Stimulated activated CD8-positive, alpha-beta memory T cell treated with anti-CD3 and anti-CD28 coated beads, Interleukin-12 subunit alpha, Interleukin-12 subunit beta, amount 100 ng/mL, for 24 hours (primary cell): Measurements from ENCODE around the gene CCNG1.
A peak's percentile ranks its signal among the peaks of the same experiment; 100 is the strongest.
"Not testable (repeated sequence)": the region's sequence is repeated elsewhere in the genome, so short reads cannot be mapped to it uniquely, and the experiment has no call there.

Experiments used
- DNase-seq: peaks from one replicate; pipeline ENCODE4 v3.0.0-alpha.2; 2020; ENCODE audit errors: extremely low read depth

Gene CCNG1, protein sequence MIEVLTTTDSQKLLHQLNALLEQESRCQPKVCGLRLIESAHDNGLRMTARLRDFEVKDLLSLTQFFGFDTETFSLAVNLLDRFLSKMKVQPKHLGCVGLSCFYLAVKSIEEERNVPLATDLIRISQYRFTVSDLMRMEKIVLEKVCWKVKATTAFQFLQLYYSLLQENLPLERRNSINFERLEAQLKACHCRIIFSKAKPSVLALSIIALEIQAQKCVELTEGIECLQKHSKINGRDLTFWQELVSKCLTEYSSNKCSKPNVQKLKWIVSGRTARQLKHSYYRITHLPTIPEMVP

DNA sequence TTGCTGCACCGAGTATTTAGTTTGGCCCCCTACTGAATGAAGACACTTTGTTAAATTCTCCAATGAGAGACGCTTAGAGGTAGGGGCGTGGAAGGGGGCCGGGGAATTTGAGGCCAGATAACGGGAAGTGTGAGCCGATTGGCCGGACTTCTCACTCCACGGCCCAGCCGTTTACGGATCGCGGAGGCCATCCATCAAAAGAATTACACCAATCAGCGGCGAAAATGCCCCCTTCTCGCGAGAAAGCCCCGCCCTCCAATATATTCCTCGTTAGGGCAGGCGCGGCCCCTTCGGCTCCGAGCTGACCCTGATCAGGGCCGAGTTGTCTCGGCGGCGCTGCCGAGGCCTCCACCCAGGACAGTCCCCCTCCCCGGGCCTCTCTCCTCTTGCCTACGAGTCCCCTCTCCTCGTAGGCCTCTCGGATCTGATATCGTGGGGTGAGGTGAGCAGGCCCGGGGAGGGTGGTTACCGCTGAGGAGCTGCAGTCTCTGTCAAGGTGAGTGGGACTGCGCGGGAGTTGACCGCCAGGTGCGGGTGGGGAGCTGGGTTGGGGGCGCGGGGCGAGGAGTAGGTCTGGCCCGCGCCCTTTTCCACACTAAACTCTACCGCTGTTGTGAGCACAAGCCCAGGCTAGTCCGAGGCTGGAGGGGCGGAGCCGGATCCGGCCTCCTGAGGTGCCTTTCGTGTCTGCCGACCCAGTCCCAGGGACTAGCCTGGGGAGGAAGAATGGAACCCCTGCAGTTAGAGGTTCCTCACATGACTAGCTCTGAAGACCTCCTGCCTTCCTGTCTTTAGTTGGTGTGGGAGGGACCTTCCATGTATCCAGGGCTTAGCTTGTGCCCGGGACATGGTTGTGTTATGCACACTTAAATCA is at the start of gene CCNG1:
Gene CCNG1, plus strand, starts transcription at position 287 of the 874 bp plus-strand sequence. CDS start 1,662 bp downstream, outside the sequence.
- DNase-seq = peak; percentile 77

DNA sequence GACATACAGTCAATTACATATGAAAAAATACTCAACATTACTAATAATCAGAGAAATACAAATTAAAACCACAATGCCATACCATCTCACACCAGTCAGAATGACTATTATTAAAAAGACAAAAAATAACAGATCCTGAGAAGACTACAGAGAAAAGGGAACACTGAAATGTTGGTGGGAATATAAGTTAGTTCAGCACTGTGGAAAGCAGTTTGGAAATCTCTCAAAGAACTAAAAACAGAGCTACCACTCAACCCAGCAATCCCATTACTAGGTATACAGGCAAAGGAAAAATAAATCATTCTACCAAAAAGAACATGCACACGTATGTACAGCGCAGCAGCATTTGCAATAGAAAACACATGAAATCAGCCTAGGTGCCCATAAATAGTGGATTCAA is 41.6 kb upstream of the CCNG1 start:
- DNase-seq = no peak

DNA sequence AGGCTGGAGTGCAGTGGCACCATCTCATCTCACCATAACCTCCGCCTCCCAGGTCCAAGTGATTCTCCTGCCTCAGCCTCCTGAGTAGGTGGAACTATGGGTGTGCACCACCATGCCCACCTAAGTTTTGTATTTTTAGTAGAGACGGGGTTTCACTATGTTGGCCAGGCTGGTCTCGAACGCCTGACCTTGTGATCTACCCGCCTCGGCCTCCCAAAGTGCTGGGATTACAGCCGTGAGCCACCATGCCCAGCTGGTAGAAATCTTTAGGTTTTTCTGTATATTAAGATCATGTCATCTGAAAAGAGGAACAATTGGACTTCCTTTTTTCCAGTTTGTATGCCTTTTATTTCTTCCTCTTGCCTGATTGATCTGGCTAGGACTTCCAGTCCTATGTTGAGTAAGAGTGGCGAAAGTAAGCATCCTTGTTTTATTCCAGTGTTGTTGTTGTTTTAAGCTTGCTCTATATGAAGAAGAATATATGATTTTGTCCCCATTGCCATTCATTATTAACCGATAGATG is 40.5 kb upstream of the CCNG1 start:
- DNase-seq = not testable (repeated sequence)

DNA sequence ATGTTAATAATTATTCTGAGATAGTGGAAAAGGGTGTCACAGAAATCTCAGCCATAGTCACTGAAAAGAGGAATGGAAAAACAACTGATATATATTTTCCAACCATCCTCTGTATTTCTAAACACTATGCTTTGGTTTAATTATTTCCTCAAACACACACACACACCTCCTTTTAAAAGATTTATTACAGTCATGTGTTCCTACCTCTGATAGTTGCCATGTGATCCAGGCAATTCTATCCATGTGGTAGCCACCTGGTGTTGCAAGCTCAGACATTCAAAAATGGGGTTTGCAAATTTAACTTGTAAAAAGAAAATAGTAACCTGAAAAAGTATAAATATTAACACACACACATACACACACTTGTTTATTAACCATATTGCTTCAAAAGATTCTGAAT is 40.0 kb upstream of the CCNG1 start:
- no peak for DNase-seq

DNA sequence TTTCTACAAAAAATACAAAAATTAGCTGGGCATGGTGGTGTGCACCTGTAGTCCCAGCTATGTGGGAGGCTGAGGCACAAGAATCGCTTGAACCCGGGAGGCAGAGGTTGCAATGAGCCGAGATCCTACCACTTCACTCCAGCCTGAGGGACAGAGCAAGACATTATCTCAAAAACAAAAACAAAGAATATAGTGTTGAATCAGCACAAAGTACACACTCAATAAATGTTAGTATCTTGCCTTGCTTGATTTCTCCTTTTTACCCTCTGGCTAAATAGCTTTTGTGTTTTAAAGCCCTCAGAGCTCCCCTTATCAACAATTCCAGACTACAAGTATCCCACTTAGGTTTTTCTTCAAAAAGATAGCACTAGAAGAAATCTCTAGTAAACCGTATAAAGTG is 37.5 kb upstream of the CCNG1 start:
- no peak for DNase-seq

DNA sequence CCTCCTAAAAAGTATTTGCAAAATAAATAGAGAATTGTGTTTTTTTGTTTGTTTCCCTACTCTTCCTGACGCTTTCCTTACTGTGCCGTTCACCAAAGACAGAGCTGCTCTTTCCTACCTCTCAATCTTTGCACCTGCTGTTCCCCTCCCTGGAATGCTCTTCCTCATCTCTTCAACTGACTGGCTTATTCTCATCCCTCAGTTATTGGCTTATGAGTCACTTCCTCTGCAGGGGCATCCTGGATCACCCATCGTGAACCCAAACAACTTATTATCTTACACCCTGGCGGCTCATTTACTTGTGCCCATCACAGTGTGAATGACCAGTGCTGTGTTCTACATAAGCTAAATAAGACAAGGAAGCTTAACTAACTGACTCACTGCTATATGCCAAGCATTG is 36.1 kb upstream of the CCNG1 start:
- no peak for DNase-seq

DNA sequence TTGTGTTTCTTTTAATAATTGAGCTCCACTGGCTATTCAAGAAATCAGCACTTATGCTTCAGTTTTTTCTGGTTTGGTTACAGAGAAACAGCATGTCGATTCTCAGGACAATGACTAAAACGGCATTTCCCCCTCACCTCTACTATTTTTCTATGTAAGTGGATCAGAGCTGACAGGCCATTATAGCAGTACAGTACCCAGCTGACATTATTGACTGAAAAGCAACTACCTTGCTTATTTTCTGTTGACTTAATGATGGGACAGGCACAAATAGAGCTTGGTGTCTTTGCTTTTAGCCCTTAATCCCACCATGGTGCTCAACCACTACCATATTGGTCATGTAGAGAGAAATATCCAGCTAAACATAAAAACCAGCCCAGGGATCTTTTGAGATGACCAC is 35.4 kb upstream of the CCNG1 start:
- no peak for DNase-seq

DNA sequence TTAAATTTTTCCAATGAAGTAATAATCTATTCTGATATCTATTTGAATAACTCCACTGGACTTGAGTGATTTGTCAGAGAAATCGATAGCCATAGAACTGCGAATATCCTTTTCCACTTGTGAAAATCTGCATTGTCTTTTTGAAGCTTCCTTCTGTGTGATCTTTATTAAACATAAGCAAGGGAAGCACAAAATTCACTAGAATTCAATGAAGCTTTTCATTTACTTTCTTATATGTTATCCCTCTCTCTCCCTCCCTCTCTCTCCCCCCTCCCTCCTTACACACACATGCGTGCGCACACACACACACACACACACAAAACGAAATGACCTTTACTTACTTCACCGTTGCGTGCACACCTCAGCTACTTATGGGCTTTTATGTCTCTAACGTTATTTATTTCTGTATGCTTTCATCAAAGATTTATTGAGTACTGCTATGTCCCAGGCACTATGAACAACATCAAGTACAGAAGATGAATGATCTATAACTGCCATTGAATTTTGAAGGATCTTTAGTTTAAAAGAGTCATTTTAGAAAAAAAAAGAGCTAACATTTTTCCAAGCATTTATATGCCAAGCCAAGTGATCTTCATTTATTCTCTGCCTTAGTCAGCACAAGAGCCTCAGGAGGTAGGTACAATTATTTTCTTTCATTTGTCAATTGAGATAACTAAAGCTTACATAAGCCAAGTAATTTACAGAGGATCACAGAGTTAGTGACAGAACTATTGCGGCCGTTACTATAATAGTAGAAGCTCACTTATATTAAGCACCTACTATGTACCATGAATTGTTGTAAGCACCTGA is 32.8 kb upstream of the CCNG1 start:
- DNase-seq = no peak

DNA sequence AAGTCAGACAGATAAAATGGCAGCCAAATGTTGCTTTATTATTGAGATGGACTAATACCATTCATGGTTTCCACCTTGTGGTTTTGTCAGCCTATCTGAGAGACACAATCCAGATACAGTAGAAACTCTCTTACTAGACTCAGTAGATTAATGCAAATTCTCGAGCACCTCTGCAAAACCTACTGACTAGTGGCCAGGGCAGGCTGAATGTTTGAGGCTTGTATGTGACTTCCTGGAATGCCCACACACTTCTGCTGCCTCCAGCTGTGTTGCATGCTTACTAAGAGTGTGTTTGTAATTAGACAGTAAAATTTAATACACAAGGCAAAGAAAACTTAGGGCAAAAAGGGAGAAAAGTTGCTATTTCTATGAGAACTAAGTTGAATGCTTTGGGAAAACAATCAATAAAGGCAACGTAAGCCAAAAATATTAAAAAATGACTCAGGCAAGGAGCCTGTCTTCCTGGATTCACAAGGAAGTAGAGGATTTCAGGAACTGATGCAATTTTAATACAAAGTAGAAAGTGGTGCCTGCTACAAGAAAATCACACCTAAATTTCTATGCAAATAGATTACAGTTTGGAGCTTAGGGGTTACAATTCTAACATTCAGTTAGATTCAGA is 30.2 kb upstream of the CCNG1 start:
- no peak for DNase-seq

DNA sequence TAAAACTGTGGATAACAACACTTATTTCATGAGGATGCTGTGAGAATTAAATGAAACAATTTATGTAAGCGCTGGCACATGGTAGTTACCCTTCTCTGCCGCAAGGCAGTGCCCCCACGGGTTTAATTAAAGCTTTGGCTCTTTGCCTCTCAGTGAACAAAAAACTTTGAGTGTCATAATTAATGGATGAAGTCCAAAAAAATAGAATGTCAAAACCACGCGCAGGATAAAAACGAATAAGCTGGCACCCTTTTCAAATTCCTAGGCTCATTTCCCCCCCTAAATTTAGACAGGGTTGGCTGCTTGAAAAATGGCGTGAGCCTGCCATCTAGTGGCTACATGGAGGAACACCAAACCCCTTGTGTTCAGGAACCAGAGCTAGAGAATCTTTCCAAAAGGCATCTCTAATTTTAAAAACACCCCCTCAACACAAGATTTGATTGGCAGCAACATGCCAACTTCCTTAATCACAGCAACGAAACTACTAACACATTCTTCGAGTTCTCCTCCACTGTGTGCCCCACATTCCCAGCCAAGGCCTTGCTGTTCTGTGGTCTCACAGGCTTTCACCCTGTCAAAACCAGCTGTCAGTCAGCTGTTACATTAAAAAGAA is 29.0 kb upstream of the CCNG1 start:
- DNase-seq = no peak

DNA sequence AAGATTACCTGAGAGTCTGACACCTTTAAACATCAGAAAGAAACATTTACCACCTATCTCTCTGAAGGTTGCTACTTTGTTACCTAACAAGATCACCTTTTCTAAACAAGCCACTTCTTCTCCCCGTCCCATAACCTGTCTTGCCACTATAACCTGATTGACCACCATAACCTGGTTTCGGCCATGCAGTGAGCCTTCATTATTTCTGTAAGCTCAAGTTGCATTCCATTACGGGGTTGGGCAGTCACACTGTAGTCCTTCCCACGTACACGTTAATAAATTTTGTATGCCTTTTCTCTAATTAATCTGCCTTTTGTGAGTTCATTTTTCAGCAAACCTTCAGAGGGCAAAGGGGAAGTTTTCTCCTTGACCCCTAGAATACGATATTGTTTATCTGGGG is 28.0 kb upstream of the CCNG1 start:
- DNase-seq = no peak

DNA sequence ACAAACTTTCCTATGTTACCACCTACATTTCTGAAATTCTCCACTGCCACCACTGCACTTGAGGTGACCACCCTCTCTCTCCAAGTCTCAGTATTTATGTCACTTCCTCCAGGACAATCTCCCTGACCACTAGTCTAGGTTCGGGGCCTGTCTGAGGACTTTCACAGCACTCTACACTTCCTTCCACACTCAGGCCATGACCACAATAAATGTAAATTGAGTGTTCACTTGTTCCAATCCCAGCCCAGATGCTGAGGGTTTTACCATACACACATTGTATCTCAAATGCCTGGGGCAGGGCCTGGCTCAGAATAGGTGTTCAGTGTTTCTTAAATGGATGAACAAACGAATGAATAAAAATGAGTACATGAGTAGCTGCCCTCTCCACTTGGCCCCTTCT is 26.9 kb upstream of the CCNG1 start:
- DNase-seq = no peak

DNA sequence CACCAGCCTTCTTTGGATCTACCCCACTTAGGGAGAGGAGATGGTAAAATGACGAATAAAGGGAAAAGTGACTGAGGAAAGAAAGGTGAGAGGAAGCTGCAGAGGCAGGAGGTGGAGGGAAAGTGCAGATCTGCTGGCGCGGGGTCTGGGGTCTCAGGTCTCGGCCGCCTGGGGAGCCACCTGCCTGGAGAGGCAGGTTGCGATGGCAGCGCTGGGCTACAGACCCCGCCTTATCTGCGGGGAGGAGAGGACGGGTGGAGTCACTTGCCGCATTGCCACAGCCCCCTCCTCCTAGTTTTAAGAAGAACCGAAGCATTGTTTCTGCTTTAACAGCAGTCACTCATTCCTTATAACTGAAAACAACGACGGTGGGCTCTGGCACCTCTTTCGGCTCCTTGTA is 21.7 kb upstream of the CCNG1 start:
- not testable (repeated sequence) for DNase-seq

DNA sequence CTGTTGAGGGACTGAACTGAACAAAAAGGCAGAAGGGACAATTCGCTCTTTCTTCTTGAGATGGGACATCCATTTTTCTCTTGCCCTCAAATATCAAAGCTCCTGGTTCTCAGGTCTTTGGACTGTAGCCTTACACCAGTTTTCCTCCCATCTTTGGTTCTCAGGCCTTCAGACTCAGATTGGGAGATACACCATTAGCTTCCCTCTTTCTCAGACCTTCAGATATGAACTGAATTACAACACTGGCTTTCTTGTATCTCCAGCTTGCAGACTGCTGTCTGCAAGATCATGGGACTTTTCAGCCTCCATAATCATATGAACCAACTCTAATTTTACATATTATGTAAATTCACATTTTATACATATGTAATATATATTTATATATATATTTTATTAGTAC is 12.6 kb upstream of the CCNG1 start:
- DNase-seq = no peak

DNA sequence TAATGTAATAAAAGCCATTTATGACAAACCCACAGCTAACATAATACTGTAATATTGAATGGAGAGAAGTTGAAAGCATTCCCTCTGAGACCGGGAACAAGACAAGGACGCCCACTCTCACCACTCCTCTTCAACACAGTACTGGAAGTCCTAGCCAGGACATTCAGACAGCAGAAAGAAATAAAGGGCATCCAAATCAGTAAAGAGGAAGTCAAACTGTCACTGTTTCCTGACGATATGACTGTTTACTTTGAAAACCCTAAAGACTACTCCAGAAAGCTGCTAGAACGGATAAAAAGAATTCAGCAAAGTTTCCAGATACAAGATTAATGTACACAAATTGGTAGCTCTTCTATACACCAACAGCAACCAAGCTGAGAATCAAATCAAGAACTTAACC is 11.3 kb upstream of the CCNG1 start:
- DNase-seq = not testable (repeated sequence)

DNA sequence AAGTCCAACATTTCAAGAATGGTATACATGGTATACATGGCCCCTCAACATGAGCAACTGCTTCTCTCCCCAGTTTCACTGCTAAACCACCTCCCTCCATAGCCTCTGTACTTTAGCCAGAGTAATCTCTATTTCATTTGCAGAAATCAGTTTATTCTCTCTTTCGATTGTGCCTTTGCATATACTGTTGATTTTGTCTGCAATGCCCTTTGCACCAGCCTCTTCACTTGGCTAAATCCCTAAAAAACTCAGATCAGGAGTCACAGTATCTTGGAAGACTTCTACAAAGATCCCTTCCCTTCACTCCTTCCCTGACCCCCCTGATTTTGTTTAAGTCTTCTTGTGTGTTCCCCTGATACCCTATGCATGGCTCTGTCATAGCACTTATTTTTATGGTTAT is 4.9 kb upstream of the CCNG1 start:
- DNase-seq = no peak

DNA sequence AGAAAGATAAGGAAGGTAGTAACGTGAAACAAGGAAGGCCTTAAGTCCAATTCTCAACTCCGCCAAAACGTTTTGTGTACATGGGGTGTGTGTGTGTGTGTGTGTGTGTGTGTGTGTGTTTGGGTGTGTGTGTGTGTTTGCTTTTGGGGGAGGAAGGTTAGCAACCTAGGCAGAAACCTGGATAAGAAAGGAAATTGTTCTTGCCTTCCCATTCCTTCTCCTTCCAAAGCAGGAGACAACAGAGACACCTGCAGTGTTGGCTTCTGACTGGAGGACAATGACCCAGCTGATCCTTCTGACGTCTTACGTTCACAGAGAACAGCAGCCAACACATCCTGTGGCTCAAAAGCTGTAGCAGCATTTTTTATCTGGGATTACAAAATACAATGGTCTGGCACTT is 4.1 kb upstream of the CCNG1 start:
- DNase-seq = no peak

DNA sequence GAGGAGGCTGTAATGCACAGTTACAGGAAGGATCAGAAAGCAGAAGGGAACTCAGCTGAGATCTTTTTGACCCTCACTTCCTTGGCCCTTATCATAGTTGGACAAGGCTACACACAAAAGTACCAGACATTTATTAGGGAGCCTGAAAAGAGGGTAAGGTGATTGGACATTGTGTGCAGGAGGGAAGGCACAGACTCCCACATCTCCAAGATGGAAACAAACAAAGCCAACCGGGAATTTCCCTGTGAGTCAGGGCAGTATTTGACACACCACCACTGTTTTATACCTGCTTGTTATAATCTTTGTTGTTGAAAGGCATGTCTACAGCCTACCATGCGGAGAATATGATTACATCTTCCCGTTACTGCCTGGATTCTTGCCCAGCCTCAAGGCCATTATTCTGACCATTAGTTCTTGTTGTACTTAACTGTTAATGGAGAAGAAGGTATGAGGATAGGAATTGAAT is 3.0 kb upstream of the CCNG1 start:
- DNase-seq = no peak

DNA sequence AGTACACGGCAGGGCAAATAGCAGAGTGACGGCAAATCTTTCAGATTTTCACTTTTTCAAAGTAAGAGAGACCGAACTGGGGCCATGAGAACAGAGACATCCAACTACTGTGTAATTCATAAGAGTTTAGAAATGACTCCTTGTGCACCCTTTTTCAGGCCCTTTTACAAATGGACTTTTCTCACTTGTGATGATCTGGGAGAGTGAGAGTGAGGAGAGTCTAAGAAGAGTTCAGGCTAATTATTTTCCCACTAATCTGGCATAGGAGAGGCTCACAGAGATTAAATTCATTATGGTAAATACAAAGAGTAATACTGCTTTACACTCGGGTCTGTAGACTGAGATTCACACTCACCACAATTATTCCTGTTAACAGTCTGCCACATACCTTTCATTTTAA is 880 bp upstream of the CCNG1 start:
- DNase-seq = no peak

DNA sequence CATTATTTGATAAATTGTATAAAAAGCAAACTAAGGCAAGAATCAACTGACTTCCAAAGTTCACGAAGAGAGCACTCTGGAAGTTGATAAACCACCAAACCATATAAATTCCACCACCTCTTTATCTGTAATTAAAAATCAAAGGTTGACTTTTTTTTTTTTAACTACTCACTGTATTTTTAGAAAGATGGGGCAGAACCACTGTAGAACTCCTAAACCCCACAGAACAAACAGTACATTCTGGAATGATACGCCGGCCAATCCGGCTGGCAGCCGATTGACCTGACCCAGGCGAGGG is 435 bp upstream of the CCNG1 start:
- DNase-seq = no peak

DNA sequence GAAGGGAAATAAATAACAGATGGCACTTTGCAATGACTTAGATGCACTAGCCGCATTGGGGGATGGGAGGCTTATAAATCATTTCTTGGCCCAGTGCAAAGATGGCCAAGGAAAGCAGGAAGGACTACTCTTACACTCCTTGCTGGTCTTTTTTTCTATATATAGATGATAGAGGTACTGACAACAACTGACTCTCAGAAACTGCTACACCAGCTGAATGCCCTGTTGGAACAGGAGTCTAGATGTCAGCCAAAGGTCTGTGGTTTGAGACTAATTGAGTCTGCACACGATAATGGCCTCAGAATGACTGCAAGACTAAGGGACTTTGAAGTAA is 1.7 kb downstream of the CCNG1 start:
- no peak for DNase-seq

DNA sequence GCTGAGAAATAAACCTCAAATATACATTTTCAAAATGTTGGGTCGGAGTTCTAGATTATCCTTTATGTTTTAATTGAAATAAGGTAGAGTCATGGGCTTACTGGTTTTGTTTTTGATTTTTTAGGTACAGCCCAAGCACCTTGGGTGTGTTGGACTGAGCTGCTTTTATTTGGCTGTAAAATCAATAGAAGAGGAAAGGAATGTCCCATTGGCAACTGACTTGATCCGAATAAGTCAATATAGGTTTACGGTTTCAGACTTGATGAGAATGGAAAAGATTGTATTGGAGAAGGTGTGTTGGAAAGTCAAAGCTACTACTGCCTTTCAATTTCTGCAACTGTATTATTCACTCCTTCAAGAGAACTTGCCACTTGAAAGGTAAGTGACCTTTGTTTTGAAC is 3.6 kb downstream of the CCNG1 start:
- no peak for DNase-seq
